ENCODE measurements around the gene MCTP1.
"Not testable (repeated sequence)": the region's sequence is repeated elsewhere in the genome, so short reads cannot be mapped to it uniquely, and the experiment has no call there.

The MCTP1 gene

DNA sequence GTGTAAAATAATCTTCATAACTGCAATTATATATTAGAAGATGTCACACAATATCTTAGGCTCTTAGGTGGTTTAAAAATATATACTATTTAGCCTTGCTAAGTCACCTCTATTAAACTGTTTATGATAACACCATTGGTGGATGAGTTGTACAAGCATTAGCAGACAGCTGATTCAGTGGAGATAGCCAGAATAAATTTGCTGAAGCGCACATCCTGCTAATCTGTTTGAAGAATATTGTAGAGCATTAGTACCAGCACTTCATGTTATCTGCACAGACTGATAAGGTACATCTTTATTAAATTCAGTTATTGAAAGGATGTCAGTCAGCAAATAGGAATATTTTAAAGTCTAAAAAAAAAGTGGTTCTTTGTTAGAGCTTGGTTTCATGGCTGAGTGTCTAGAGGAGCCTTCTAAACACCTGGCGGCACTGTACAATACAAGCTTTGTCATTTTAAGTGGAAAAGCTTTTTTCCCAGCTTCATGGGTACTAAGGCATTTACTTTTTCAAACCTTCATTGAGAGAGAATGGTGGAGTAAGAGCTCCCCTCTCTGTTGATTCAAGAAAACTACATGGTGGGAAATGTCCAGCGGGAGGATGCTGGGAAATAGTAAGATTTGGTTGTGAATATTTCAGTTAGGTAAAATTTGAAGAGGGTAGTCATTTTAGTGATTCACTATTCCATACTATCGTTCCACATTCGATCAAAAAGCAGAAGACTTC, 391.3 kb downstream of the MCTP1 start:
- FAIRE-seq = no peak

DNA sequence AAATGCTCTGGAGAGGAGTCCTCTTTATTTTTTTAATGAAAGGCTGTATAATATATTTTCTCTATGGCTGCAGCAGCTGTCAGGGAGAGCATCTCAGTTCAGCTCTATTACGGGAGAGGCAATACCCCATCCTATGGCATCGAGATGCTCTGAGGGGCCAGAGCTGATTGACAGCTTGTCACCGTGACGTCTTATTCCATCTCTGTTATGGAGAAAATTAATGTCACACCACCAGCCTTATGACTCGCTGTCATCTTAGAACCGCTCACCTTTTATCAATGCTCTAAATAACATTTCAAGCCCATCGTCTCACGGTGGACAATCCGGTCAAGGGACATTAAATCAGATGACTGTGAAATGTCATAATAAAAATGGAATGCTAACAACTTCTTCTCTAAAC, 392.9 kb downstream of the MCTP1 start:
- DNase-seq (ENCODE audit: insufficient read length, low spot score) (no peak), FAIRE-seq (no peak)

More for the DNA sequence above, 391.3 kb downstream of the MCTP1 start:
- DNase-seq (ENCODE audit: insufficient read length, low spot score) = no peak

DNA sequence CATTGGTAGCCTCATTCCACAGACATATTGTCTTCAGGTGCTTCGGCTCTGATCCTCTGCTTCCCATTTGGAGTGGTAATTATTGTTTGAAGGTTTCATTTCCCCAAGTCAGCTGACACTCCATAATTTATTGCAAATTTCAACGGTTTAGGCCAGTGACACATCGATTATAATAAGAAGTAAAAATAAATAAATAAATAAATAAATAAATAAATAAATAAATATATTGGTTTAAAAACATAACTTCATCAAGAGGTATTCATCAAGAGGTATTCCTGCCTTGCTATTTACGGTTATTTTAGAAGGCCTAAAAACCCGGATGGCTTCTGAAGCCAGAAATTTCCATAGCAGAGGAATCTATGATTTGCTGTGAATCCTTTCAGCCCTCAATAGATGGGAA, 393.3 kb downstream of the MCTP1 start:
- DNase-seq (ENCODE audit: insufficient read length, low spot score) (no peak), FAIRE-seq (no peak)

- no peak for FAIRE-seq
- DNase-seq (ENCODE audit: insufficient read length, low spot score) = no peak
Observed at GRCh38 chr5:94890907-94891306, 394.0 kb downstream of the MCTP1 start.

- no peak for FAIRE-seq
- DNase-seq (ENCODE audit: insufficient read length, low spot score) = no peak
Observed at GRCh38 chr5:94888674-94889073, 396.2 kb downstream of the MCTP1 start.

DNA sequence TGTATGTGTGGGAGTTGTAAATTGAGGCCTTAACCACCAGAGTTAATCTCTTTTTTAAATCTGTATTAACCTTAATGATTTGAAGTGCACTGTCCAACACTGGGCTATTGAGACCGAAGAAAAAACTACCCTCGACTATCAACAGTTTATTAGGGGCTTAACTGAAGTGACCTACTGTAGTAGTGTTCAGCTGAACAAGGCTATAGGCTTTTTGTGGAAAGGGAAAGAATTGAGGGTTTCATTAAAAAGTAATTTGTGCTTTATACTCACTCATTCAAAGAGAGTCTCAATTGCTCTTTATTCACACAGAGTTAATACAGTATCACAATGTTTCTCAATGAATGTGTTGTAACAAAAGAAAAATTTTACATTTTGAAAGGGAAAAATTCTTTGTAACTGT, 399.0 kb downstream of the MCTP1 start:
- FAIRE-seq = no peak
- no peak for DNase-seq (ENCODE audit: insufficient read length, low spot score)

DNA sequence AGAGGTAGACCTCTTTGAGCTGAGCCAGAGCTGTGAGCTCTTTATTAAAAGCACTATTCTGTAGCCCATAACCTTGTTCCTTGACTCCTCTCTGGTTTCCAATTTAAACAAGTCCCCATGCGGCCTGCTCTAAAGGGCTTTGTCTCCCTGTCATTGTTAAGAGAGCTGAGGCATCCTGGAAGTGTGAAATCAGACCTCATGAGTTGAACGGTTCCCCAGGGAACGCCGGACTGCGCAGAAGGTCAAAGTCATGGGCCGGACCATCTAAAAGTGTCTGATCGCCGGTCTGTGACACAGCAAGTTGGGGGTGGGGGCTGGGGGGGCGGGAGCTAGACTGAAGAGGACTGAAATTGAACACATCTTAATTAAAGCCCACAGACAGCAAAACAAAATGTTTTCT, 400.6 kb downstream of the MCTP1 start:
- DNase-seq (ENCODE audit: insufficient read length, low spot score) (no peak), FAIRE-seq (no peak)

DNA sequence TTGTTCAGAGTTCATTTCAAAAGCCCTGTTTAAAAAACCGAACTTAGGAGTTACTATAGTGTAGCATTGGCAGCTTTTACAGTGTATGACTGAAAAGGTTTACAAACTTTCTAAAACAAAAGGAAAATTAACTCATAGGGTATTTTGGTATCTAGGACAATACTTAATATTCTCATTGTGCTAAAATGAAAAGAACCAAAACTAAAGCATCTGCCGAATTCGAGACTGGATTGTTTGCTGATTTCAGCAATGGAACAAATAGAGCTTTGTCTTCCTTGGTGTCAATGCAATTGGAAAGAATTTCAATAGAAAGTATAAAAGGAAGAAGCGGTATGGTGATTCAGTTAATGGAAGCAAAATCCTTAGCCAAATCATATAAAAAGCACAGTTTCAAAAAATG, 412.4 kb downstream of the MCTP1 start:
- no peak for FAIRE-seq
- no peak for DNase-seq (ENCODE audit: insufficient read length, low spot score)

DNA sequence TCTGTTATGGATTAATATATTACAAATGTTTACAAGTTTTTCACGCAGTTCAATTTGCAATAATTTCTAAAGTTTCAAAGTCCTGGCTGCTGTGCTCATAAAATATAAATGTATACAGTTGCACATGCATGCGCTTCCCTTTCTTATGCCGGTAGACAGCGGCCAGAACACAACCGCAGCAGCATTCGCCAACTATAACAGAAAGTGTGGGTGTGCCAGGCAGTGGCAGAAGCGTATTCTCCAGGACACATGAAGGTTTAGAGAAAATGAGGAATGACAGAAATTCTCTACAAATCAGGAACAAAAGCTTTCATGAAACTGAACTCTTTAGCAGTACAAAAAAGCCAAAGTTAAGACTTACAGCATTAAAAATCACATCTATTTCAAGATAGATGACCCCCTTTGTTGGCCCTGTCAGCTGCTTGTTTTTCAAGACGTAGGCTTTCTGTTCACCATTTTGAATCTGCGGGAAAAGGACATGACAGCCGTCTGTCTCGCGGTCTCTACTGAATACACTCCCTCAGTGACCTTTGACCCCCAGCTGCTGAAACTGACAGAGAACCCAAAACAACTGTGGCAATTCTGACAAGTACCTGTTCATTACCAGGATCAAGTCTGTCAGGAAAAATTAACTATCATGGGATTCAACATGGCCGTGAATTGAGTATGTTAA, 414.2 kb downstream of the MCTP1 start:
- no peak for DNase-seq (ENCODE audit: insufficient read length, low spot score)
- no peak for FAIRE-seq

- FAIRE-seq (no peak), DNase-seq (ENCODE audit: insufficient read length, low spot score) (no peak)
Observed at GRCh38 chr5:94869921-94870320, 415.0 kb downstream of the MCTP1 start.

- DNase-seq (ENCODE audit: insufficient read length, low spot score) = no peak
- no peak for FAIRE-seq
Observed at GRCh38 chr5:94863951-94864350, 420.9 kb downstream of the MCTP1 start.

GRCh38 chr5:94857111-94857510, 427.8 kb downstream of the MCTP1 start:
- FAIRE-seq = peak; percentile 31
- no peak for DNase-seq (ENCODE audit: insufficient read length, low spot score)

DNA sequence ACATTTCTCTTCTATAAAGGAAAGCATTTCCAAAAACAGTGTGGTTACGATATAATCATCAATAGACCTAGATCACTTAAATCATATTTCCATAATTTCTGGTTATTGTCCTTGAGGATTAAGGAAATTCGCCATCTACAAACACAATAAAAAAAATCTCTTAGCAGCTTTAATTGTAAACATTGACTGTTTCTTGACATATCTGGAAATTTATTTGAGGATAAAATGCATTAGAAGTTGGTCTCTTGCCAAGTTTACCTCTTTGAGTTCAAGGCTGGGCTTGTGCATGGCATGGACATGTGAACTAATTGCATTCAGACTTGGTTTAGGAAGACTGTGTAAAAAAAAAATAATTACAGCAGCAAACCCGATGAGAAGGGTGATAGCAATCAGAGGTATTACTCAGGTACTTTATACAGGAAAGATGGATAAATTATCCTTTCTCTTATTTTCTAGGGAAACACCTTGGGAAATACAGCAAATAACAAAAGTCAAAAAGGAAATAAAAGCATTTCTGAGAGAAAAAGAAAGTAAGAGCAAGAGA, 428.6 kb downstream of the MCTP1 start:
- no peak for FAIRE-seq
- no peak for DNase-seq (ENCODE audit: insufficient read length, low spot score)

GRCh38 chr5:94855543-94855942, 429.4 kb downstream of the MCTP1 start:
- FAIRE-seq = no peak
- DNase-seq (ENCODE audit: insufficient read length, low spot score) = no peak

- FAIRE-seq (no peak), DNase-seq (ENCODE audit: insufficient read length, low spot score) (no peak)
Observed at GRCh38 chr5:94853120-94853519, 431.8 kb downstream of the MCTP1 start.

GRCh38 chr5:94850960-94851359, 433.9 kb downstream of the MCTP1 start:
- no peak for FAIRE-seq
- DNase-seq (ENCODE audit: insufficient read length, low spot score) = no peak

DNA sequence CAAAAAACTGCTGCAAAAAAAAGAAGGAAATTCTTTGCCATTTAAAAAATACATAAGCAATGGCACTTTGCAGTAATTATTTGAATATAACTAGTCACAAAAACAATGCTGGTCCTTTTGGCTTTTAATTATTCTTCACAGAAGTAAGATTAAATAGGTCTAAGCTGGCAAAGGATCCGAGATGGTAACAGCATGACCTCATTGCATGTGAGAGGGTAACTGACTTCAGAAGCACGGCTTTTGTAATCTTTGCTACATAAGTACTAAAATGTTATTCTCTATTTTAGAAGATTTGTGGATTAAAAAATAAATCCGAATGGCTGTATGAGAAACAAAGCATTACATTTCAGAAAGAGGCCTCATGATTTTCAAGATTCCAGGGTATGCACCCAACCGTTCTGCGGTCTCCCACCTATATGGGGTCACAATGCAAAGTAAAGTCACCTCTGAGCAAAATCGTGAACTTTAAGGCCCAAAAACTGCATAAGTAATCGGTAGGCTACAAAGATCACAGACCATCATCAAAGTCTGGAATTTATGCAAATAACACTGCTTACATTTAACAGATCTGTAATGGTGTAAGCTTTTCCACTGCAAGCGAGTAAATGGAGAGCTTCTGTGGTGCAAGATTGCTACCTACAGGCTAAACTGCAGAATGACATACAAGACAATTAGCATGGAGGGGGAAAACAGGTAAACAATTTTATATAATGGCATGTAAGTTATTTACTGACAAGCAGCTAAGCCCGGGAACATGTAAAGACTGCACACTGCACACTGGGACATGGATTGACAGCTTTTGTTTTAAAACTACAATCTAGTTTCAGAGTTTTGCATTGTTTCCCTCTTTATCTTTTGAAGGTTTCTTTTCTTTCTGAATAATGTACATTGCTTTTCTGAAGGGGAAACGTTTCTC, 434.8 kb downstream of the MCTP1 start:
- peak; percentile 4 for DNase-seq (ENCODE audit: insufficient read length, low spot score)
- FAIRE-seq = peak; percentile 94

- no peak for DNase-seq (ENCODE audit: insufficient read length, low spot score)
- no peak for FAIRE-seq
Observed at GRCh38 chr5:94849324-94849723, 435.6 kb downstream of the MCTP1 start.

- FAIRE-seq = no peak
- DNase-seq (ENCODE audit: insufficient read length, low spot score) = no peak
Observed at GRCh38 chr5:94847726-94848125, 437.2 kb downstream of the MCTP1 start.

DNA sequence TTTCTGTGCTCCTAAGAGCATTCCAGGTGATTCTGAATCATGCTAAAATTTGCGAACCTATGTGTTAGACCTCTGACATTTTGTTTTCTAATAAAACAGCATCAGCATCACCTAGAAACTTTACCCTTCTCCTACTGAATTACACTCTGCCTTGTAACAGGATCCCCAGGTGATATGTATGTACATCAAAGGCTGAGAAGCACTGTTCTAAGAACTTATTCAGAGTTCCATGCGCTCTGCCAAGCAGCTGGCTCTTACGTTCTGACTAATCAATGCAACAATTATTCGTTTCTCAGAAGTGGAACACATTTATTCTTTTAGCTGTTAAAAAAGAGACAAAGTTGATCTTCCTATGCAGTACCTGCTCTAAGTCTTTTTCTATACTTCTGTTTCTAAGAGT, 437.9 kb downstream of the MCTP1 start:
- no peak for FAIRE-seq
- DNase-seq (ENCODE audit: insufficient read length, low spot score) = no peak

DNA sequence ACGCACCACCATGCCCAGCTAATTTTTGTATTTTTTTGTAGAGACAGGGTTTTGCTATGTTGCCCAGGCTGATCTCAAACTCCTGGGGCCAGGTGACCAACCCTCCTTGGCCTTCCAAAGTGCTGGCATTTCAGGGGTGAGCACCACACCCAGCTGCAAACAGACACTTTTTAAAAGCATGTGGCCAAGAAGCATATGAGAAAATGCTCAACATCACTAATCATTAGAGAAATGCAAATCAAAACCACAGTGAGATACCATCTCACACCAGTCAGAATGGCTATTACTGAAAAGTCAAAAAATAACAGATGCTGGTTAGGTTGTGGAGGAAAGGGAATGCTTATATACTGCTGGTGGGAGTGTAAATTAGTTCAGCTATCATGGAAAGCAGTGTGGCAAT, 439.2 kb downstream of the MCTP1 start:
- not testable (repeated sequence) for FAIRE-seq; DNase-seq (ENCODE audit: insufficient read length, low spot score)
